Forelimb muscle (tissue), 1 donor: ENCODE measurements around the gene ADAT2. TPM values are rescaled to one million over a fixed set of nuclear protein-coding genes. Genes with fewer than 3 reads are reported as not detected.
"Not testable (repeated sequence)": the region's sequence is repeated elsewhere in the genome, so short reads cannot be mapped to it uniquely, and the experiment has no call there.

Experiments
- DNase-seq: peaks from one replicate; pipeline ENCODE4 v3.0.0-alpha.2; 2013; ENCODE audit warnings: low read depth
- polyA plus RNA-seq: library from polyadenylated mRNA; unstranded; fragments of 120-200 nt; gene quantifications from one replicate; pipeline ENCODE4 v1.2.1, GENCODE V29; 2013; ENCODE audit not compliant: insufficient read length

ADAT2 gene
- polyA plus RNA-seq = 10.5 TPM

GRCh38 chr6:143450453-143451371 lies at the start of gene ADAT2, which contains the start of gene PEX3:
Gene ADAT2 (minus strand): TSS chr6:143450695. CDS start chr6:143450658, 37 bp downstream.
Gene PEX3 (plus strand): TSS chr6:143450805. CDS start chr6:143451043, 238 bp downstream.
- peak; percentile 64 for DNase-seq

- DNase-seq = no peak
These were observed 47.9 kb upstream of the ADAT2 start for GRCh38 chr6:143498428-143498827.

GRCh38 chr6:143496974-143497373 lies 46.5 kb upstream of the ADAT2 start:
- no peak for DNase-seq

- no peak for DNase-seq
These were observed 40.3 kb upstream of the ADAT2 start for GRCh38 chr6:143490775-143491174.

GRCh38 chr6:143490244-143490643 lies 39.7 kb upstream of the ADAT2 start:
- no peak for DNase-seq

DNA sequence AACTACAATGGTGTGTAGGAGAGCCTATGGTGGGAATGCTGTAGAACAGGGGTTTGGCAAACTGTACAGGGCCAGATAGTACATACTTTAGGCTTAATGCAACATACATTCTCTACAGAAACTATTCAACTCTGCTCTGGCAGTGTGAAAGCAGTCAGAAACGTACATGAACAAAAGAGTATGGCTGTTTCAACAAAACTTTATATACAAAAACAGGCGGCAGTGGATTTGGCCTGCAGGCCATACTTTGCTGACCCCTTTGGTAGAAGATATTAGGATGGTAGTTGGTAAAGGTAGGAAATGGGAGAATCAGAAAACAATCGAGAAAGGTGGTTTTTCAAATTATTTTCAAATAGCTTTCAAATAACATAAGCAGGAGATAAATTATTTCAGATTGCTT lies 36.3 kb upstream of the ADAT2 start:
- DNase-seq = no peak

DNA sequence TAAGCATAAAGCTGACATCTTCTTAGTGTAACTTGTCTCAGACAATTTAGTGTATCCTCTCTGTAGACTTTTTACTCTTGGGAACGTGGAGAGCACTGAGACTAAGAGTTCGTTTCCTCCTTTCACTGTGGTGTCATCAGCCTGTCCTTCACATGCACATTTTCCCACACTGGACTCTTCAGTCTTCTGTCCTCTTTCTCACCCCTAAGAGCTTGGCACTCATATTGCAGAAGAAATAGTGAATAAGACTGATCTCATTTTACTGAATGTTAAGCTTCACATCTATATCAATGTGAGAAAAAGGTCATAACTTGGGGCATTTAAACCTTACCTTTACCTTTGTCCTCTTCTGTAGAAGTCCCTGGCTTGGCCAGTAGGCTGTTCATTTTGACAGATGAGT lies 35.5 kb upstream of the ADAT2 start:
- DNase-seq = no peak

DNA sequence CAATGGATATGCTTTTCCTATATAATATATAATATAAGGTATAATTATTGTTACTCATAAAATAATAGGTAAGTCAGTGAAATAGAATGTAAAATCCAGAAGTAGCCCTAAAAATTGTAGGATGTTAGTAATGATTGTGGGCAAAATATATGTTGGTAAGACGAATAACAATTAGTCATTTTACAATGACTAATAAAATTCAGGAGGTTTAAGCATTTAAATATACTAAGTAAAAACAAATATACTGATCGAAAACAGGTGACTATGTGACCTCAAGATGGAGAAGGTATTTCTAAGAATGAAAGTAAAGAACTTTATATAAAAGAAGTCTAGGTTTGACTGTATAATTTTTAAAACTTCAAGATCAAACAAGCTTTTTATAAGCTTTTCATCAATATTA lies 32.1 kb upstream of the ADAT2 start:
- DNase-seq = no peak

GRCh38 chr6:143478479-143479062 lies 28.1 kb upstream of the ADAT2 start:
- DNase-seq = no peak

GRCh38 chr6:143476545-143476944 lies 26.1 kb upstream of the ADAT2 start:
- DNase-seq = no peak

DNA sequence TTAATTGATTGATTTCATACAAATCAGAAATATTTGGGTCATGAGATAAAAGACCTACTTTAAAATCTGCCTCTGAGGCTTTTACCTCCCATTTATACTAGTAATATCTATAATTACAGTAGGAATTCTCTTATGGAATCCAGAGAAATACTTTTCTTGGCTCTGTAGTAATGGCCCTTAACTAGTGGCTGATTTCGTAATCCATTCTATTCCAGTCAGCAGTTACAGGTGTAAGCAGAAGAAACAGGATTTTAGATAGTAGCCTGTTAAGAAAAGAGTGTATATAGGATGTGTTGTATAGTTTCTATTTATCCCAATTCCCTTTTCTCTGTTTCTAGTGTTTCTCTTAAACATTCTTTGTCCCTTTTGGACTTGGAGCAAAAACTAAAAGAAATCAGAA lies 21.3 kb upstream of the ADAT2 start:
- no peak for DNase-seq

DNA sequence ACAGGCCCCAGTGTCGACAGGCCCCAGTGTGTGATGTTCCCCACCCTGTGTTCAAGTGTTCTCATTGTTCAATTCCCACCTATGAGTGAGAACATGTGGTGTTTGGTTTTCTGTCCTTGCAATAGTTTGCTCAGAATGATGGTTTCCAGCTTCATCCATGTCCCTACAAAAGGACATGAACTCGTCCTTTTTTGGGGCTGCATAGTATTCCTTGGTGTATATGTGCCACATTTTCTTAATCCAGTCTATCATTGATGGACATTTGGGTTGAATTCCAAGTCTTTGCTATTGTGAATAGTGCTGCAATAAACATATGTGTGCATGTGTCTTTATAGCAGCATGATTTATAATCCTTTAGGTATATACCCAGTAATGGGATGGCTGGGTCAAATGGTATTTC lies 18.3 kb upstream of the ADAT2 start:
- DNase-seq = not testable (repeated sequence)

GRCh38 chr6:143468026-143468425 lies 17.5 kb upstream of the ADAT2 start:
- DNase-seq = no peak

DNA sequence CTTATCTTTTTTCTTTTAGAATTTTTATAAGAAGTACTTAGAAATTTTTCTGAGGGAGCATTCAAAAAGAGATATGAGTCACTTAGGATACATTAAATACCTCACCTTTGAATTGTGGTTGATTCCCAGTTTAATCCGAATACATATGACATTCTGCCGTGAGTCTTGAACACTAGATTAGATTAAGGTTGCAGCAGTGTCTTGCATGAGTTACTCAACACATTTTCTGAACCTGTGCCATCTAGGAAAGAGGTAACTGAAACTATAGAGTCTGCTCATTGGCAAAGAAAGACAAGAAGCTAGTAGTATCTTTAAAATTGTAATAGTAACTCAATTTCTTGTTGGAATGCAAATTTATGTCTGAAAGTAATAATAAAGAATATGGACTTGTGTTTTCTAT lies 15.1 kb upstream of the ADAT2 start:
- DNase-seq = no peak

GRCh38 chr6:143457563-143458359 lies 7.3 kb upstream of the ADAT2 start:
- DNase-seq = no peak

DNA sequence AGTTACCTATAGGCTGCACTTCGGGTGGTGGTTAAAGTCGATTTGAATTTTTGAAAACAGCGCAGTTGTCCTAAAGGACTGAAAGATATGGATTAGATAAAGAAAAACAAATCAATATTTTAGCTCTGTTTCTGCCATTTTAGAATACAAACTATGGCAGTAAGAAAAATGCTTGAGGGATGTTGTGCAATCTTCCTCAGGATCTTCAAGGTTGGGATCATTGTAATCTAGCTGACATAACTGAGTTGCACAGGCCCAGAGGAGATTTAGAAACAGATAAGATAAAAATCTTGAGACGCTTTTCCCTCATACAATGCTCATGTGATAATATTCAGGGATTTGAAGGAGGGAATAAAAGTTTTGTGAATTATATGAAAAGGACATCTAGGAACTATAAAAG lies 1.0 kb upstream of the ADAT2 start:
- DNase-seq = no peak

- DNase-seq = no peak
These were observed 612 bp downstream of the ADAT2 start for GRCh38 chr6:143449714-143450452.

- DNase-seq = no peak
These were observed 1.3 kb downstream of the ADAT2 start for GRCh38 chr6:143449082-143449713.

DNA sequence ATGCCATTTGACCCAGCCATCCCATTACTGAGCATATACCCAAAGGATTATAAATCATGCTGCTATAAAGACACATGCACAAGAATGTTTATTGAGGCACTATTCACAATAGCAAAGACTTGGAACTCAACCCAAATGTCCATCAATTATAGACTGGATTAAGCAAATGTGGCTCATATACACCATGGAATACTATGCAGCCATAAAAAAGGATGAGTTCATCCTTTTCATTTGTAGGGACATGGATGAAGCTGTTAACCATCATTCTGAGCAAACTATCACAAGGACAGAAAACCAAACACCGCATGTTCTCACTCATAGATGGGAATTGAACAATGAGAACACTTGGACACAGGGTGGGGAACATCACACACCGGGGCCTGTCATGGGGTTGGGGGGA lies 2.6 kb downstream of the ADAT2 start:
- DNase-seq = not testable (repeated sequence)

DNA sequence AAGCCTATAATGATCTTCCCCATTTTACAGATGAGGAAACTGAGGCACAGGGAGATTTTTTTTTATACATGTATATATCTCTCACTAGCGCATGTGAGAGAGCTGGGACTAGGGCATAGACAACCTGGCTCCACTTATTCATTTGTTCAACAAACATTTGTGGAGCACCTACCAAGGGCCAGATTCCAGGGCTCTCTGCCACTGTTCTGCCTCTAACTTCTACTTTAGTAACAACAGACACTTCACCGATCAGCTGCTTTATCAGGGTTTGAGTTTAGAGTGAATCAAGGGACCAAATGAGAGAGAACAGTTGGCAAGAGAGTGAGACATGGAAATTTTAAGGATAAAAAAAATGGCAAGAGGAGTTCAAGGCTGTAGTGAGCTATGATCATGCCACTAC lies 7.4 kb downstream of the ADAT2 start:
- no peak for DNase-seq
